OCI-LY7 (cell line): Measurements from ENCODE around the gene SMIM44. TPM values are rescaled to one million over a fixed set of nuclear protein-coding genes. Genes with fewer than 3 reads are reported as not detected.

ENCODE experiments used
- BruUV-seq: library from RNA; stranded (reverse); fragments of 400-500 nt; replicated peaks from 2 replicates; lab custom pipeline; 2021; lab: Mats Ljungman, UMichigan
- CTCF ChIA-PET: fragments of 300-600 bp; sonication (Branson Sonifier 250); formaldehyde crosslinking; loops from one replicate; lab custom pipeline; 2022; ENCODE audit warnings: antibody characterized with exemption; ENCODE audit not compliant: unreplicated experiment; lab: Charles Lee
- POLR2A ChIA-PET: fragments of 300-600 bp; sonication (Branson Sonifier 250); formaldehyde crosslinking; loops from one replicate; lab custom pipeline; 2022; ENCODE audit warnings: antibody characterized with exemption; lab: Charles Lee
- DNase-seq: peaks from one replicate; pipeline ENCODE4 v3.0.0-alpha.2; 2015; ENCODE audit warnings: low spot score
- H2AFZ ChIP-seq: fragments of 200-600 bp; sonication (generic), shearing (Covaris generic); 2 replicates; pipeline ENCODE4 v1.6.1; 2014; ENCODE audit warnings: mild to moderate bottlenecking, antibody characterized with exemption, low read length, moderate library complexity
- H3K27ac ChIP-seq: fragments of 200-600 bp; sonication (generic); 2 replicates; pipeline ENCODE4 v1.5.1; 2014; ENCODE audit warnings: mixed run types, low read depth, mild to moderate bottlenecking, moderate library complexity, low read length, inconsistent platforms; ENCODE audit not compliant: poor library complexity, severe bottlenecking
- H3K36me3 ChIP-seq: fragments of 200-600 bp; sonication (generic); 2 replicates; pipeline ENCODE4 v1.6.1; 2014; ENCODE audit warnings: mild to moderate bottlenecking, antibody characterized with exemption, low read length, moderate library complexity, mixed read lengths; ENCODE audit not compliant: insufficient read depth
- H3K4me1 ChIP-seq: fragments of 200-600 bp; sonication (generic); 2 replicates; pipeline ENCODE4 v1.5.1; 2014; ENCODE audit warnings: mild to moderate bottlenecking, low read length; ENCODE audit not compliant: insufficient read depth, poor library complexity, severe bottlenecking
- H3K4me2 ChIP-seq: fragments of 200-600 bp; sonication (generic); 2 replicates; pipeline ENCODE4 v1.6.1; 2014; ENCODE audit warnings: mild to moderate bottlenecking, low read length
- H3K4me3 ChIP-seq: fragments of 200-600 bp; sonication (generic); 2 replicates; pipeline ENCODE4 v1.5.1; 2014; ENCODE audit warnings: mild to moderate bottlenecking, low read depth, low read length; ENCODE audit not compliant: poor library complexity, severe bottlenecking
- H3K79me2 ChIP-seq: fragments of 200-600 bp; sonication (generic); 2 replicates; pipeline ENCODE4 v1.6.1; 2016; ENCODE audit warnings: low read depth, mild to moderate bottlenecking, low read length, moderate library complexity, mixed read lengths; ENCODE audit not compliant: insufficient read depth
- H3K9me2 ChIP-seq: fragments of 200-600 bp; sonication (generic); 2 replicates; pipeline ENCODE4 v1.6.1; 2016; ENCODE audit warnings: mild to moderate bottlenecking, low read length, mixed read lengths; ENCODE audit not compliant: insufficient read depth
- H3K9me3 ChIP-seq: fragments of 200-600 bp; sonication (generic); 2 replicates; pipeline ENCODE4 v1.6.1; 2014; ENCODE audit warnings: mild to moderate bottlenecking, mixed run types, low read length, mixed read lengths
- H4K20me1 ChIP-seq: fragments of 200-600 bp; sonication (generic); 2 replicates; pipeline ENCODE4 v1.6.1; 2014; ENCODE audit warnings: mild to moderate bottlenecking, antibody characterized with exemption, low read length, moderate library complexity, mixed read lengths; ENCODE audit not compliant: insufficient read depth
- EZH2phosphoT487 ChIP-seq: fragments of 200-600 bp; sonication (generic); IDR thresholded peaks from 2 replicates; pipeline ENCODE4 v1.6.1; 2018; ENCODE audit warnings: low read depth, borderline replicate concordance, mild to moderate bottlenecking, mixed run types, antibody characterized with exemption, low read length, moderate library complexity, mixed read lengths
- intact Hi-C: fragments of 100-400 bp; cut with micrococcal nuclease; formaldehyde crosslinking; loops from one replicate; pipeline ENCODE4 v1.10.0; 2022; ENCODE audit not compliant: unreplicated experiment
- total RNA-seq, 2 experiments: library from RNA; depleted of rRNA in 1 of 2; stranded (reverse); fragments of >200 nt in 1 of 2; shearing (Covaris generic) in 1 of 2; gene quantifications; 2 replicates each; pipeline ENCODE4 v1.2.3, GENCODE V29; 2014 to 2022
- TF ChIP-seq, protein P1 (sequence below): fragments of 200-600 bp; sonication (generic); conservative IDR thresholded peaks from 2 replicates; pipeline ENCODE4 v1.5.1; 2014; ENCODE audit warnings: mild to moderate bottlenecking, antibody characterized with exemption, low read length, moderate library complexity, mixed read lengths

Gene SMIM44
- total RNA-seq, 2 experiments from 2014 or later, result not detected

DNA sequence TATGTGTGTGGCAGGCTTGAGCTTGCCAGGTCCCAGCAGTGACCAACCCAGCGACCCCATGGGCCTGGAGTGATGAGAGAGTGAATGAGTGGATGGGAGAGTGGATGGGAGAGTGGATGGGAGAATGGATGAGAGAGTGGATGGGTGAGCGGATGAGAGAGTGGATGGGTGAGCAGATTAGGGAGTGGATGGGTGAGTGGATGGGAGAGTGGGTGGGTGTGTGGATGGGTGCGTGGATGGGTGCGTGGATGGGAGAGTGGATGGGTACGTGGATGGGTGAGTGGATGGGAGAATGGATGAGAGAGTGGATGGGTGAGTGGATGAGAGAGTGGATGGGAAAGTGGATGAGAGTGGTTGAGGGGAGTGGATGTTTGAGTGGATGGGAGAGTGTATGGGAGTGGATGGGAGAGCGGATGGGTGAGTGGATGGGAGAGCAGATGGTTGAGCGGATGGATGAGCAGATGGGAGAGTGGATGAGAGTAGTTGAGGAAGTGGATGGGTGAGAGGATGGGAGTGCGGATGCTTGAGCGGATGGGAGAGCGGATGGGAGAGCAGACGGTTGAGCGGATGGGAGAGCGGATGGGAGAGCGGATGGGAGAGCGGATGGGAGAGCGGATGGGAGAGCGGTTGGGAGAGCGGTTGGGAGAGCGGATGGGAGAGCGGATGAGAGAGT lies 45.4 kb upstream of the SMIM44 start:
- intact Hi-C loops, result no loop called here
- no peak for DNase-seq
- no peak overlapping the region for H3K27ac ChIP-seq
- TF ChIP-seq EZH2phosphoT487, result no peak
- TF ChIP-seq, protein P1, sequence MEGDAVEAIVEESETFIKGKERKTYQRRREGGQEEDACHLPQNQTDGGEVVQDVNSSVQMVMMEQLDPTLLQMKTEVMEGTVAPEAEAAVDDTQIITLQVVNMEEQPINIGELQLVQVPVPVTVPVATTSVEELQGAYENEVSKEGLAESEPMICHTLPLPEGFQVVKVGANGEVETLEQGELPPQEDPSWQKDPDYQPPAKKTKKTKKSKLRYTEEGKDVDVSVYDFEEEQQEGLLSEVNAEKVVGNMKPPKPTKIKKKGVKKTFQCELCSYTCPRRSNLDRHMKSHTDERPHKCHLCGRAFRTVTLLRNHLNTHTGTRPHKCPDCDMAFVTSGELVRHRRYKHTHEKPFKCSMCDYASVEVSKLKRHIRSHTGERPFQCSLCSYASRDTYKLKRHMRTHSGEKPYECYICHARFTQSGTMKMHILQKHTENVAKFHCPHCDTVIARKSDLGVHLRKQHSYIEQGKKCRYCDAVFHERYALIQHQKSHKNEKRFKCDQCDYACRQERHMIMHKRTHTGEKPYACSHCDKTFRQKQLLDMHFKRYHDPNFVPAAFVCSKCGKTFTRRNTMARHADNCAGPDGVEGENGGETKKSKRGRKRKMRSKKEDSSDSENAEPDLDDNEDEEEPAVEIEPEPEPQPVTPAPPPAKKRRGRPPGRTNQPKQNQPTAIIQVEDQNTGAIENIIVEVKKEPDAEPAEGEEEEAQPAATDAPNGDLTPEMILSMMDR, result no peak
- H3K4me2 ChIP-seq, result no peak overlapping the region
- H3K79me2 ChIP-seq, result no peaks in the 10 kb centered on the region
- no peak overlapping the region for H2AFZ ChIP-seq
- peaks cover 52% of the 10 kb centered on the region for H3K36me3 ChIP-seq
- H3K4me1 ChIP-seq, result no peaks in the 10 kb centered on the region
- H3K9me3 ChIP-seq, result no peaks in the 10 kb centered on the region
- ChIA-PET CTCF (no interaction called here), POLR2A (no interaction called here)
- H3K9me2 ChIP-seq, result no peaks in the 10 kb centered on the region
- H3K4me3 ChIP-seq, result no peak overlapping the region
- no TSS peak for BruUV-seq
- H4K20me1 ChIP-seq, result no peaks in the 10 kb centered on the region

DNA sequence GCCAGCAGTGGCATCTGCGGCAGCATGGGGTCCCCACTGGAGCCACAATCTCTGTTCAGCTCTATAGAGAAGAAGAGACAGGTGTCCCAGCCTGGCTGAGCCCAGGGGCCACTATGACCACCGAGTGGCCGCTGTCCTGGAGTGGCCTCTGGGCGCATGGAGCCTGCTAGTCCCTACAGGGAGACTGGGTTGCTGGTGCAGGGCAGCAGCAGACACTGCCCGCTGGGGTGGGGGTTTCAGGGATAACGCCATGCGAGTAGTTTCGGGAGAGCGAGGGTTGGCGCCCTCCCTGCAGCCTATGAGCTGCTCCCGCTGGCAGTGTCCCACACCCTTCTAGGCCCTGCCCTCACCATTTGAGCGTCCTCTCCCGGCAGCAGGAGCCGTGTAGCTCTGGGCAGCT lies 44.8 kb upstream of the SMIM44 start:
- no peaks in the 10 kb centered on the region for H3K9me3 ChIP-seq
- intact Hi-C loops, result no loop called here
- no peak for DNase-seq
- POLR2A ChIA-PET, result no interaction called here
- no peak overlapping the region for H3K27ac ChIP-seq
- no TSS peak for BruUV-seq
- CTCF ChIA-PET, result no interaction called here
- H3K9me2 ChIP-seq, result no peaks in the 10 kb centered on the region
- H3K4me3 ChIP-seq, result no peak overlapping the region
- no peaks in the 10 kb centered on the region for H4K20me1 ChIP-seq
- no peak for TF ChIP-seq EZH2phosphoT487
- TF ChIP-seq, protein P1, result no peak
- no peaks in the 10 kb centered on the region for H3K4me1 ChIP-seq
- H2AFZ ChIP-seq, result no peak overlapping the region
- peaks cover 52% of the 10 kb centered on the region for H3K36me3 ChIP-seq
- H3K4me2 ChIP-seq, result no peak overlapping the region
- no peaks in the 10 kb centered on the region for H3K79me2 ChIP-seq

DNA sequence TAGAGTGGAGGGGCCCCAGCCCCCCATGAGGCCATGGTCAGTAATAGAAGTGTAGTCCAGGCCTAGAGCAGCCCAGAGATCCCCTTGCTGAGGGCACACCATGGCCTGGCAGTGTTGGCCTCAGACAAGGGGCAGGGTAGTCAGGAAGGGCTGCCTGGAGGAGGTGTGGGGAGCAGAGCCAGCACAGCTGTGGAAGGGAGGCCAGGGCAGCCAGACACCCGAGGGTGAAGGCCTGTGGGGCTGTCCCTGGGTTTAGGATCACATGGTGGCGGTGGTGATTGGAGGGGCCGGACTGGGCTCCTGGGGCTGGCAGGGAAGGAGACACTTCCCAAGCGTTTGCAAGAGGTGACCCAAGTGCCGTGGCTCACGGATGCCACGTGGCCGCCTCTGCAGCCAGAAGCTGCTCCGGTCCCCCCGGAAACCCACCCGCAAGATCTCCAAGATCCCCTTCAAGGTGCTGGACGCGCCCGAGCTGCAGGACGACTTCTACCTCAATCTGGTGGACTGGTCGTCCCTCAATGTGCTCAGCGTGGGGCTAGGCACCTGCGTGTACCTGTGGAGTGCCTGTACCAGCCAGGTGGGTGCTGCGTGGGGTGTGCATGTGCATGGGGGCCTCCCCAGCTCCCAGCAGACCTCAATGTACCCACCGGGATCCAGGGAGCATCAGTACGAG lies 44.1 kb upstream of the SMIM44 start:
- no peaks in the 10 kb centered on the region for H3K9me2 ChIP-seq
- TF ChIP-seq, protein P1, result no peak
- TF ChIP-seq EZH2phosphoT487, result no peak
- no peak overlapping the region for H3K4me2 ChIP-seq
- intact Hi-C loops, result no loop called here
- DNase-seq, result no peak
- no peak overlapping the region for H2AFZ ChIP-seq
- no TSS peak for BruUV-seq
- H4K20me1 ChIP-seq, result no peaks in the 10 kb centered on the region
- H3K27ac ChIP-seq, result no peak overlapping the region
- H3K4me1 ChIP-seq, result no peaks in the 10 kb centered on the region
- H3K79me2 ChIP-seq, result no peaks in the 10 kb centered on the region
- no peaks in the 10 kb centered on the region for H3K9me3 ChIP-seq
- no peak overlapping the region for H3K4me3 ChIP-seq
- POLR2A ChIA-PET, result no interaction called here
- CTCF ChIA-PET, result no interaction called here
- H3K36me3 ChIP-seq, result peaks cover 50% of the 10 kb centered on the region
